DMS153 treated with DMSO at 0.1 percent for 48 hours (cell line): ENCODE results near the gene ADCYAP1R1.

Source experiments
- DNase-seq: peaks from one replicate; lab custom pipeline; 2025; ENCODE audit not compliant: unreplicated experiment; lab: John Stamatoyannopoulos, UW

The ADCYAP1R1 gene

DNA sequence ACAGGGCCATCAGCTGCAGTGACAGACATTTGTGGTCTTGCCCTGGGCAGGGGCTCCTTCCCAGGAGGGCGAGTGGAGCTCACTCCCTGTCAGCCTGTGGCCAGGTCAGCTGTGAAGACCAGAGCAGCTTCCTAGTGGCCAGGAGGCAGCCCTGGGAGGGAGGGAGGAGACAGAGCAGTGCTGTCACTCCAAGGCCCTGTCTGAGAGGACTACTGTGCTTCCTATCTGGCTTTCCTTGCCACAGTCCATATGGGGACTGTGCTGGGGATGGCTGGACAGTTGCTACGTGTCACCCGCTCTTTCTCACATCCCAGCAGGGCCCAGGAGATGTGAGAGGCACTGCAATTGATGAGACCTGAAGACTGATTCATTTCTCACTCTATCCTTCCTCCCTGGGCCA is 15.2 kb upstream of the ADCYAP1R1 start:
- no peak for DNase-seq

DNA sequence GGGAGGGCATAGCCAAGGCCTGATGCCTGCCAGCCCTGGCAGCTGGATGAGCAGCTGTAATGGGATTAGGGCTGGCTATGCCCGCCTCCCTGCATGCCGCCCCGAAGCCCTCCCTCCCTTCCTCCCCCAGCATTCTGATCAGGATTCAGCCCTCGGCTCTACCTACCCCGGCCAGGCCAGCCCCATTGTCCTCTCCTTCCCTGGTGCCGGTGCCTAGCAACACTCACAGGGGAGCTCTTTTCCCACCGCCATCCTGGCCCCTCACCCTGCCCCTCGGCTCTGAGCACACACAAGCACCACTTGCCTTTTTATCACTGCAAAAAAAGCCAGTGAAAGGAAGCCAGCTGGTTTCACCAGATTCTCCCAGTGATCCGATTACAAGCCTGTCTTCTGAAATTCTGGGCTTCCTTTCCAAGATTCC is 9.0 kb upstream of the ADCYAP1R1 start:
- DNase-seq: no peak

GRCh38 chr7:31044529-31044928 is 7.6 kb upstream of the ADCYAP1R1 start:
- DNase-seq: no peak

DNA sequence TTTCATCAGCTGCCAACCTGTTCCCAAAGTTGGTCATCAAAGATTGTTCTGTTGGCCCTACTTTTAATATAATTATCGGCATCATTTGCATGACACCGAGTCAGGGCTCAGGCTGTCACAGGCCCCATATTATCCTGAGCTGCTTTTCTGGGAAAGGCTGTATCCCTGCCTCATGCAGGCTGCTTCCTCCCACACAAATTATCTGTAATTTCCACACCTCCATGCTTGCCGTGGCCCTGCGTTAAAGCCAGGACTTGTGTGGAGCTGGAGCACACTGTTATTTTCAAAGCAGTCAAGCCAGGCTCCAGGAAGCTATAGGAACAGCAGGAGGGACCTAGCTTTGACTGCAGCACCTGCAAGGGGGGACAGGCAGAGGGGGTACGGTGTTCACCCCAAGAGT is 5.4 kb upstream of the ADCYAP1R1 start:
- no peak for DNase-seq

DNA sequence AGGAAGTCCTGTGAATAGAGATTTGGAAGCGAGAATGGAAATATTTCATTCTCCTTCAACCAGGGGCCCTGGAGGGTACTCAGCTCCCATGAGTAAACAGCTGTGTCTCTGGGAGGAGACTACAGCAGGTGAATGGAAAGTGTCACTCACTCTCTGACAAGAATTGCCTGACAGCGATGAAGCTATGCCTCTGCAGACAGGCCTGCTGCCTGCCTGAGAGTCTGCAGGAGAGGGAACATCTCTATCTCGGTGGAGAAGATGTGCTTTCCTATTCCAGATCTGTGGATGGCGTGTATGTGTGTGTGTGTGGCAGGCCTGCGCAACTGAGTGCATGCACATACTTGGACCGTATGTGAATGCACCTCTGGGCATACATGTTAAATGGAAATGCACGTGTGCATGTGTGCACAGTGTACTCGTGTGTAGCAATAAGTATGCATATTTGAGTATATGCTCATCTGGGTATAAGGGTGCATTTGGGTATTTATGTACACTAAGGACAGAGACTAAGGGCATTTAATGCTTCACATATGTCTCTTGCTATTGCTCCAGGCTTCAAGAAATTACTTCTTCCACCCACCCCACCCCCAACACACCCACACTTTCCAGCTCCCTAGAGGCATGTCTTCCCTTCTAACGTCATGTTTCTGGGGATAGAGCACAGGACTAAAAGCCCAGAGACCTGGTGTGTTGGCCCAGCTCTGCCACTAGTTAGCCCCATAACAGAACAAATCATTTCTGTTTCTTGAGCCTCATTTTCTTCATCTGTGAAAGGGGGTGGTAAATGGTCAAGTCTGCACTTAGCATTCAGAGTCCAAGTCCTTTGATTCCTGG is 4.6 kb upstream of the ADCYAP1R1 start:
- no peak for DNase-seq

DNA sequence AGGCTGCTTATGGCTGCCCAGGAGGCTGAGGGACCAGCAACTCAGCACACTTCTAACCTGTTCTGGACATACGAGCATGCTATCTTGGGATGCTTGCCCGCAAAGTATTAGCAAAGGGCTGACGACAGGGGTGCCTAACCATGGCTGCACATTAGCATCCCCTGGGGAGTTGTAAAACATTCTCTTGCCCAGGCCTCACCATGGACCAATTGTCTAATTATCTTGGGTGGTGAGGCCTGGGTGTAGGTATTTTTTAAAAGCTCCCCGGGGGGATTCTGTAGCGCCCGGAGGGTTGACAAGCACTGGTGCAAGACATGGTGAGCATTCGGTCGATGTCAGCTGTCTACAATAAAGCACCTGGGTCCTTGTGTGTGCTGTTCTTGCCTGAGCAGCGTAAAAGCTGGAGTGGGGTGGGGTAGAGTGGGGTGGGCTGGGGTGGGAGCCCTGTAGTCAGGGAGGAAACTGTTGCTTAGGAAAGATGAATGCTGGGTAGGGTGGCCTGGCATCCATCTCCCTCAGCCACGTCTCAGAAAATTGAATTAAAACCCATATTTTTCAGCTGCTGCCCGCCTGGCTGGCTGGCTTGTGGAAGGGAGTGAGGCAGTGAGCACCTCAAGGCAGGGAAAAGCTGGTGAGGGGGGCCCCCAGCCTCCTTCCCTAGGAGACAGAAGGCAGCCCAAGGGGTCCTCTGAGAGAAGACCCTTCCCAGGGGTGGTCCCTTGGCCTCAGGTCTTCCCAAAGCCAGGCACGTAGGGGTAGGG is 2.9 kb upstream of the ADCYAP1R1 start:
- no peak for DNase-seq

GRCh38 chr7:31052487-31052840 is 356 bp downstream of the ADCYAP1R1 start:
- DNase-seq: no peak

DNA sequence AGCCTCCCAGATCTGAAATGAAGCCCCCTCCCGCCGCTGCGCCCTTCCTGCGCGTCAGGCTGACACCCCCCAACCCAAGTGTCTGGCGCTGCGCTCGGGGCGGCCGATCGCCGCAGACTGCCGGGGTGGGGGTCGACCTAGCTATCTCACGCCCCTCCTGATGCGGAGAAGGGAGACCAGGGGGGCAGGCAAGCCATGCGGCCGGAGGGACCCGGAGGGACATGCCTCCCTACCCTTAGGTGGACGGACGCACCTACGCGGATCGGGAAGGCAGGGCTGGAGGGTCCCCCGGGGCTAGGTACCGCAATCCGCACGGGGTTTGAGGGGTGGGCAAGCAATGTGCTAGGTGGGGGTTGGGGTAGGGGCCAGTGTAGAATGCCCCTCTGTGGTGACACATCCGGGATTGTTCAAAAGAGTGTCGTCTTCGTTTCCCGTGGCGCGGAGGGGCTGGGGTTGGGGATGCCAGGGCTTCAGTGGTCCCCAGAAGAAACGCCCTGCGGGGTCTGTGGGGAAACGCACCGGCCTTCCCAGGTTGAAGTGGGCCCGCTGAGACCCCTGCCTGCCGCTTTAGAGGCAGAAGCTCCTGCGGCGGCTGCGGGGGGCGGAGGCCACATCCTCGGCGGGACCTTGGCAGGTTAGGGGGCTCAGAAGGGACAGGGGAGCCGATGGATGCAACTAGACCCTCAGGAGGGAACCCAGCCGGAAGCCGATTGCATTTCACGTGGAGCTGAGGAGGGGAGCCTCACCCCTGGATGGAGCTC is 913 bp downstream of the ADCYAP1R1 start:
- DNase-seq: no peak

DNA sequence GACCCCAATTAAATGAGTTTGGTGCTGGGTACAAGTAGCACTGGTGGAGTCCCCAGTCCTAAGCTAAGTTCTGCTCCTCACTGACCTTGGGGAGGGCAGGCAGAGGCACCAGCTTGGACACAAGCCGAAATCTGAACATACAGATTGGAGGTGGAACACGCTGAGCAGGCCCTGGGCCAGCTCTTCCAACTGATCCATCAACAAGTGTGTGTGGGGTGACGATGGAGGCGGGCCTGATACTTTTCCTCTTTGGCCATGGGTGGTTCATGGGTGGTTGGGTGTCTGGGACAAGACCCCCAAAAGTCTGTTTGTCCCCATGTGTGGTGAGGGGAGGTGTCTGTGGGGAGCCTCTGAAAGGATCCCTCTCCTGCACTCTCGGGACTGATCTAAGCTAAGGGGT is 1.9 kb downstream of the ADCYAP1R1 start:
- no peak for DNase-seq

DNA sequence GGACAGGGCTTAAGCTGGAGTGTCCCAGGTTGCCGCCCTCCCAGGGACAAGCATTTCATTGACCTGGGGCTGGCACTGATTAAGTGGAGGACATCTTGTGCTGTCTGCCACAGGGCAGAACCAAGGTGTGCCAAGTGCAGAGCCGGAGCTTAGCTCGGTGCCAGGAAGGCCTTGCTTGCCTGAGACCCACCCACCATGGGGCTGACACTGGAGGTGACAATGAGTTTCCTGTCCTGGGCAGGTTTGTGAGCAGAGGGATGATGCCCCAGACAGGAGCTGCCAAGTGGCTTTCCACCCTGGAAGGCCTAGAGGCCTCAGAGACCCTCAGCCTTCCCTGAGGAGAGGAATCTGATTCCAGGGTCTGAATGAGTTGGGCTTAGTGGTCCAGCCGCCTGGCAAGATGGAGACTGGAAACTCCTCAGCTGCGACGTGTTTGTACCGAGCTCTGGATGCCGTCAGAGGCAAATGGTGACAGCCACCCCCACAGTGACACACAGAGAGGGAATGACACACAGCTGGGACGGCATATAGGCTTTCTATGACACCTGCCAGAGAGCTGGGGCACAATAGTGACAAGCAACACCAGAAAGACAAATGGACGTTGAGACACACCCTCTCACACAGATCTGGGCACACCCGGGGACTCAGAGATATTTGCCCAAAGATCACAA is 2.6 kb downstream of the ADCYAP1R1 start:
- DNase-seq: no peak

- no peak for DNase-seq
Observed at GRCh38 chr7:31055471-31055870, 3.4 kb downstream of the ADCYAP1R1 start.

- no peak for DNase-seq
Observed at GRCh38 chr7:31056775-31057346, 4.8 kb downstream of the ADCYAP1R1 start.

GRCh38 chr7:31058122-31058521 is 6.0 kb downstream of the ADCYAP1R1 start:
- no peak for DNase-seq

DNA sequence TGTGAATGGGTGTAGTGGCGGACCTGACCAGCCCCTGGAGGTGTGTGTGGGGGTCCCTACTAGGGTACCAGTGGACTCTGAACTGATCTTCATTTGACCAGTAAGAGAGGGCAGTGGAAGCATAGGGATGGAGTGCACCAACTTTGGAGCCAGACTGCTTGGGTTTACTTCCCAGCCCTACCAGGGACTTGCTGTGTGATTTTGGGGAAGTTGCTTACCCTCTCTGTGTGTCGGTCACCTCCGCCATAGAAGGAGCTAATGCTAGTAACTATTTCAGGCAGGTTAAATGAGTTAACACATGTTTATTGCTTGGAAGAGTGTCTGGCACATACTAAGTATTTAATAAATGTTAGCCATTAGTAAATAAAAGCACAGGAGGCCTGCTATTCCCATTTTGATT is 6.6 kb downstream of the ADCYAP1R1 start:
- DNase-seq: no peak

DNA sequence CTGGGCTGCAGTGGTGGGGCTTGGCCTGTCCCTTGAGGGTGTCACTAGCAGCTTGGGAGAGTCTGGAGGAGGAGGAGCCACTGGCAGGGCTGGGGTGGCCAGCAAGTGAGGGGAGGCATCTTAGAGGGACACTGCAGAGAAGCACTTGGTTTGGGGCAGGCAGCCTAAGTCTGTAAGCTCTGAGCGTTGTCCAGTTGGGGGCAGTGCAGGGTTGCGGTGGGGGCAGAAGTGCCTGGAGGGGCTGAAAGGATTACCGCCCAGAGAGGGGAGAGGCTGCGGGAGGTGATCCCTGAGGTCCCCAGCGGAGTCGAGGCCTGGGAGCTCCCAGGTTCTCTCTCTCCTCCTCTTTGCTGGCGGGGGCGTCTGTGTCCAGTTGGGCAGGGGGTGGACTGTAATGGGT is 7.4 kb downstream of the ADCYAP1R1 start:
- DNase-seq: no peak

DNA sequence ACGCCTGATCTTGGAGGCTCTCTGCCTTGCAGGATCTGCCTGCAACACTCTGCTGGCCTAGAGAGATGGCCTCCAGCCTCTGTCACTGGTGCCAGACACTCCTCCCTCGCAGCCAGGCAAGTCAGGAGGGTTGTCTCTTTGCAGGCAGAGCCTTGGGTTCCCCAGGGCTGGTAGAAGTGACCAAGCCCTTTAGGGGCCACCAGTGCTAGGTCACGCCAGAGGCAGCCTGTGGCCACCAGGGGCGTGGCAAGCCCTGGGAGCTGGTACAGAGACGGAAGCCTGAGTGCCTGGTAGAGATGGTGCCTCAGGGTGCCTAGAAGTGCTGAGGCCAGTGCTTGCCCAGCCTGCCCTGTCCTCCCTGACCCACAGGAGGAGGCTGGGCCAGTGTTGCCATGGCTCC is 9.1 kb downstream of the ADCYAP1R1 start:
- DNase-seq: no peak

DNA sequence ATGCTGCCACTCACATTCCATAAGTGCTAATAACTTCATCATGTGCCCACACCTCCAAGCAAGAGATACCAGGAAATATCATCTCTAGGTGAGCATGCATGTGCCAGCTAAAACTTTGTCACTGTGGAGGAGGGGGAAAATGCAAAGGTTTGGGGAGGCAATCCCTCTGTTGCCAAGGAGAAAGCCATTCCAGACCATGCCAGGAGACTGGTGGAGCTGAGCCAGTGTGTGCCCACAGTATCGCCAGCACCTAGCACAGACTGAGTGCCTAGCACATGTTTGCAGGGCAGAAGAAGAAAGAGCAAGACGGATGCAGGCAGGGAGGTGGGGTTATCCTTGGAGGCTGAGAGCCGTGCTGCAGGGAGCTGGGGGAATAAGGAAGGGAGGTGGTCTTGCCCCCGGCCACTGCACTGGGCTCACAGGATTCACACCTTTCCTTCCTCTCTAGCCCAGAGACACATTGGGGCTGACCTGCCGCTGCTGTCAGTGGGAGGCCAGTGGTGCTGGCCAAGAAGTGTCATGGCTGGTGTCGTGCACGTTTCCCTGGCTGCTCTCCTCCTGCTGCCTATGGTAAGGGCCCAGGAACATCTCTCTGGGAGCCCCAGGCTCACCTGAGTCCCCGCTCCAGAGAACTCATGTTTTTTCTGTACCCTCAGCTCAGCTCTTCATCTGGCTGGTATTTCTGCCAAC is 10.8 kb downstream of the ADCYAP1R1 start:
- DNase-seq: no peak

DNA sequence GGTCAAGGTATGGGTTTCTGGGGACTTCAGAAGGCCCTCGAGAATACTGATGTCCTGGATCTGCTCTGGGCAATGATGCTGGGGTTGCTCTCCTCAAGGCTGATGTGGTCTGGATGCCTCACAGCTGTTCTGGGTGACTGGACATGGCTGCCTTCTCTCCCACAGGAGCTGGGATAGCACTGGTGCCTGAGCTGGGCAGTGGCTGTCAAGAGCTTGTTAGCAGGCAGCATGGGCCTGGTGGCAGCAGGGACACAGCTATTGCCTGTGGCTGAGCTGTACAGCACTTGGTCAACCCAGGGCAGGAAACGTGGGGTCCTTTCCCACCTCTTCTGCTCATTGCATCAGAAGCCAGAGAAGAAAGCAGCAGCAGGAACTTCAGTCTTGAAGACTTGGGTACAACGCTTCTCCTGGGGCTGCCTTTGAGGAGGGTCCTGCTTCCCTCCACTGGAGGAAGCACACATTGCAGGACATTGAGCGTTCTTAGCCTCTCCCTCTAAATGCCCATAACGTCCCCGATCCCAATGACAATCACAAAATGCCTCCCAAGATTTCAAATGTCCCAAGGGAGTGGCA is 13.0 kb downstream of the ADCYAP1R1 start:
- no peak for DNase-seq

DNA sequence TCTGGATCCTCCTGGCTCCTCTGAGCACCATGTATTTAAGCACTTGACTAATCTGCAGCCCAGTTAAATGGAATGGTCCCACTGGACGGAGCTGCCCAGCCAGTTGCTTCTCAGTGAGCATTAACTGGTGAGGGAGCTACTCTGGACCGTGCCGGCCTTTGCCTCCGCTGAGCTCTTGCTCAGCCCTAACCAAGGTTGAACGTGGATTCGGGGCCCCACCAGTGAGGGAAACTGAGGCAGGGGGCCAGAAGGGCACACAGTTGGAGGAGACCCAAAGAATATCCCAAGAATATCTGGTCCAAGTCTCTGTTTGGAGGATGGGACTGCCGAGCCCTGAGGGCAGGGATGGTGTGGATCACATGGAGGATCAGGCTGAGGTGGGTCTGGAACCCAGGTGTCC is 13.7 kb downstream of the ADCYAP1R1 start:
- DNase-seq: no peak

DNA sequence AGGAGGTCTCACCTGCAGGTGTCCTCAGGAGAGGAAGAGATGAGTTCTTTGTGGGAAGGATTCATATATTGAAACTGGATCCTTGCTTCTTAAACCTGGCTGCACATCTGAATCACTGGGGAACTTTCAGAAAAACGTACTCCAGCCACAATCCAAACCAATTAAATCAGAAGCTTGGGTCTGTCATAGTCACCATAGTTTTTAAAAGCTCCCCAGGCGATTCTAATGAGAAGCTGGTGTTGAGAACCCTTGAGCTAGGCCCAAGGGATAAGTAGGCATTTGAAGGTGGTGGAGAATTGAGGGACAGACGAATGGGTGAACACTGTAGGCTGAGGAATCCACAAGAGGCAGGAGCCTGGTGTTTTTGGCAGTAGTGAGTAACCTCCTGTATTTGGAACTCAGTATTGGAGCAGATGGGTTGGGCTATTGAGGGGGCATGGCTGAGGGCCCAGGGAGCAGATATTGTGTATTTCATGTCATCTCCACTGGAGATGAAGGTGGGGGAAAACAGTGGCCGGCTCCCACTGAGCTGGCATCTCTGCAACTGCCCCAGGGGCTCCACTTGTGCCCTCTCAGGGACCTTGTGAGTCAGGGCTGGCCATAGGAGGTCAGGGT is 14.5 kb downstream of the ADCYAP1R1 start:
- no peak for DNase-seq
